Epithelial cell of esophagus (primary cell): ENCODE data around the gene PLEKHB2.

Experiments
- DNase-seq: peaks from one replicate; pipeline ENCODE4 v3.0.0; 2010; ENCODE audit warnings: low read depth
- H3K4me3 ChIP-seq: 2 replicates; pipeline ENCODE4 v1.5.1; 2011; ENCODE audit warnings: mild to moderate bottlenecking, low read length, control low read depth
- CTCF ChIP-seq: IDR thresholded peaks from 2 replicates; pipeline ENCODE4 v1.5.1; 2011; ENCODE audit warnings: low read depth, mild to moderate bottlenecking, low read length, control low read depth, inconsistent platforms; ENCODE audit not compliant: insufficient read depth; ENCODE audit errors: missing control alignments

The PLEKHB2 gene

GRCh38 chr2:131081190-131081589 lies 23.9 kb upstream of the PLEKHB2 start:
- no peak overlapping the region for H3K4me3 ChIP-seq
- no peak for DNase-seq
- no peak for TF ChIP-seq CTCF

GRCh38 chr2:131085646-131086045 lies 19.5 kb upstream of the PLEKHB2 start:
- no peak overlapping the region for H3K4me3 ChIP-seq
- no peak for DNase-seq
- TF ChIP-seq CTCF = no peak

GRCh38 chr2:131092458-131093005 lies 12.6 kb upstream of the PLEKHB2 start:
- no peak for DNase-seq
- H3K4me3 ChIP-seq = peak overlapping the region; percentile 77
- no peak for TF ChIP-seq CTCF

- peak within 1 kb of the TSS; percentile 77 for H3K4me3 ChIP-seq
Measured at GRCh38 chr2:131093006-131093695, 12.0 kb upstream of the PLEKHB2 start, which contains the start of gene FAM168B. Gene FAM168B (minus strand): TSS chr2:131093460. CDS start chr2:131082646, 10,814 bp downstream.

GRCh38 chr2:131093696-131094462 lies 11.3 kb upstream of the PLEKHB2 start:
- TF ChIP-seq CTCF = no peak
- no peak for DNase-seq
- peak overlapping the region; percentile 73 for H3K4me3 ChIP-seq

More at GRCh38 chr2:131093006-131093695, 12.0 kb upstream of the PLEKHB2 start, which contains the start of gene FAM168B:
- no peak for TF ChIP-seq CTCF
- peak; percentile 93 for DNase-seq

GRCh38 chr2:131094463-131095281 lies 10.5 kb upstream of the PLEKHB2 start:
- peak; percentile 32 for DNase-seq
- no peak overlapping the region for H3K4me3 ChIP-seq
- TF ChIP-seq CTCF = no peak
